ENCODE results near the gene SMIM35. TPM values are rescaled to one million over a fixed set of nuclear protein-coding genes. Genes with fewer than 3 reads are reported as not detected.

The SMIM35 gene
- total RNA-seq, 4 donors from 2014 or later = not detected

DNA sequence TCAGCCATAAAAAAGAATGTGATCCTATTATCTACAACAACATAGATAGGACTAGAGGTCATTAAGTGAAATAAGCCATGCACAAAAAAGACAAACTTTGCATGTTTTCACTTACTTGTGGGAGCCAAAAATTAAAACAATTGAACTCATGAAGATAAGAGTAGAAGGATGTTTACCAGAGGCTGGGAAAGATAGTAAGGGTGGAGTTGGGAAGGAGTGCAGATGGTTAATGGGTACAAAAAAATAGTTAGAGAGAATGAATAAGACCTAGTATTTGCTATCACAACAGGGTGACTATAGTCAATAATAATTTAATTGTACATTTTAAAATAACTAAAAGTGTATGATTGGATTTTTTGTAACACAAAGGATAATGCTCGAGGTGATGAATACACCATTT is 127.8 kb downstream of the SMIM35 start:
- Histone ChIP-seq H3K36me3 (no peaks in the 10 kb centered on the region), H3K27ac (no peak overlapping the region), H3K27me3 (peaks cover 0 to 10% (median 0%) of the 10 kb centered on the region in 3 donors), H3K4me1 (no peaks in the 10 kb centered on the region), H3K9me3 (no peaks in the 10 kb centered on the region), H3K4me3 (no peak overlapping the region)
- intact Hi-C loops (cut with DNase I; ENCODE audit: low total_unique reads) = no loop called here
- no peak for DNase-seq
- TF ChIP-seq POLR2A (IDR thresholded peaks at IDR 0.05) (no peak), CTCF (IDR thresholded peaks at IDR 0.05 in 4 of 5, conservative IDR thresholded peaks at IDR 0.05 in 1 of 5) (no peak)
- in situ Hi-C loops (cut with MboI; ENCODE audit: low sequenced_read_pairs in 4 of 4) = no loop called here
- no peak for ATAC-seq

Other genes with a start within 250 kb of the SMIM35 start
- gene FXYD6, start 210.3 kb downstream of the SMIM35 start, total RNA-seq = 10 to 100 TPM in 1 of 4 donors, 1 to 10 TPM in 3; 2.9 to 17.7 (median 5.4) TPM
- not detected for gene TMPRSS13, start 157.6 kb downstream of the SMIM35 start, total RNA-seq
- 1 to 10 TPM in 3 of 4 donors, under 1 TPM in 1; 0.73 to 5.5 (median 2.2) TPM for gene IL10RA, start 100.6 kb downstream of the SMIM35 start, total RNA-seq
- gene TMPRSS4, start 9.9 kb downstream of the SMIM35 start, total RNA-seq = 1 to 10 TPM in 1 of 4 donors, not detected in 3; 1.1 TPM
- gene SCN4B, start 65.9 kb upstream of the SMIM35 start, total RNA-seq = 10 to 100 TPM in 1 of 4 donors, 1 to 10 TPM in 3; 3.5 to 16.3 (median 6.5) TPM
- gene SCN2B, start 89.7 kb upstream of the SMIM35 start, total RNA-seq = 1 to 10 TPM in 1 of 4 donors, under 1 TPM in 2, not detected in 1; 0.10 to 1.9 (median 0.24) TPM
- gene JAML, start 138.0 kb upstream of the SMIM35 start, total RNA-seq = 1 to 10 TPM in 1 of 4 donors, under 1 TPM in 2, not detected in 1; 0.82 to 1.2 (median 0.91) TPM
- gene MPZL3, start 165.4 kb upstream of the SMIM35 start, total RNA-seq = 1 to 10 TPM in 1 of 4 donors, under 1 TPM in 3; 0.10 to 2.1 (median 0.19) TPM
- gene MPZL2, start 177.3 kb upstream of the SMIM35 start, total RNA-seq = 1 to 10 TPM; 1.2 to 7.9 (median 3.4) TPM
- gene CD3E, start 217.8 kb upstream of the SMIM35 start, total RNA-seq = under 1 TPM in 2 of 4 donors, not detected in 2; 0.42 to 0.51 TPM

Data from gastrocnemius medialis (tissue), 4 donors.